PFSK-1 (cell line): ENCODE data around the gene MPP2.
A peak's percentile ranks its signal among the peaks of the same experiment; 100 is the strongest.

Source experiments
- FOXP2 ChIP-seq: optimal IDR thresholded peaks from 2 replicates; pipeline ENCODE3; 2011; ENCODE audit warnings: borderline replicate concordance, control low read depth, inconsistent platforms; ENCODE audit not compliant: insufficient read depth; ENCODE audit errors: extremely low read length, extremely low read depth
- POLR2AphosphoS5 ChIP-seq: IDR thresholded peaks from 2 replicates; pipeline ENCODE4 v1.6.1; 2012; ENCODE audit warnings: low read depth, mild to moderate bottlenecking, control low read depth, low read length, moderate library complexity
- SIN3A ChIP-seq: IDR thresholded peaks from 2 replicates; pipeline ENCODE4 v1.6.1; 2012; ENCODE audit warnings: mild to moderate bottlenecking, low read length, moderate library complexity, borderline replicate concordance; ENCODE audit not compliant: insufficient read depth
- TAF1 ChIP-seq: IDR thresholded peaks from 2 replicates; pipeline ENCODE4 v1.6.1; 2012; ENCODE audit warnings: low read length, control low read depth, borderline replicate concordance; ENCODE audit not compliant: insufficient read depth
- TF ChIP-seq, protein P1 (sequence below), 2 experiments: IDR thresholded peaks; 2 replicates each; pipeline versions ENCODE4 v1.6.1 to v1.8.0; 2011 to 2012; ENCODE audit warnings: low read depth in 2 of 2, low read length in 2 of 2, control low read depth in 1 of 2, inconsistent platforms in 1 of 2, mild to moderate bottlenecking in 1 of 2, moderate library complexity in 1 of 2; ENCODE audit not compliant: insufficient read depth in 1 of 2

MPP2 gene

DNA sequence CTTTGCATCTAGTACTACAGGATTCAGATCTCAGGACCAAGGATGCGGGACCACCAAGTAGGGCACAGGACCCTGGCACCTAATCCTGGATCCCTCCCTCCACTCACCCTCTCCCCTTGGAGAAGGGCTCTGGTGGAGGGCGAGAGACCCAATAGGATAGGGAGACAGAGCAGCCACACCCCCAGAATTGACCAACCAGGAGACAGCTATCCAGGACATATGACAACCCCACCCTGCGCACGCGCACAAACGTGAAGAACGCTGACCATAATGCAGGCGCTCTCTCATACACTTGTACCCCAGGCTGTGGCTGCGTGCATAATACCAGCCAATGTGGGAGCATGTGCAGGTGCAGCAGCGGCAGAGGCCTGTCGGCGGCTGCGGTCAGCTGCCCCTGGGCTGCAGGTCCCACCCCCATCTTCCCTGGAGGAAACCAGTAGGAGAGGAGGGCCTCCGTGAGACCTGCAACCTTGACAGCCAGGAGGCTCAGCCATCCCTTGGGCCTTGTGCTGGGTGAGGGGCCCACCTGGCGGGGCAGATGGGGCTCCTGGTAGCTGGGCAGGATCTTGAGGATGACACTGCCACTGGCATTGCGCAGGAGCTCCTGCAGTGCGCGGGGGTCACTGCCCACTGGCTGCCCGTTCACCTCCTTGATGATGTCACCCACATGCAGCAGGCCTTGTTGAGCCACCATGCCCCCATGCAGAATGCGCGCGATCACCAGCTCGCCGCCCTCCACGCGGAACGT lies 25.4 kb downstream of the MPP2 start:
- no peak for TF ChIP-seq FOXP2
- no peak for TF ChIP-seq POLR2AphosphoS5
- no peak for TF ChIP-seq SIN3A
- TF ChIP-seq, protein P1, sequence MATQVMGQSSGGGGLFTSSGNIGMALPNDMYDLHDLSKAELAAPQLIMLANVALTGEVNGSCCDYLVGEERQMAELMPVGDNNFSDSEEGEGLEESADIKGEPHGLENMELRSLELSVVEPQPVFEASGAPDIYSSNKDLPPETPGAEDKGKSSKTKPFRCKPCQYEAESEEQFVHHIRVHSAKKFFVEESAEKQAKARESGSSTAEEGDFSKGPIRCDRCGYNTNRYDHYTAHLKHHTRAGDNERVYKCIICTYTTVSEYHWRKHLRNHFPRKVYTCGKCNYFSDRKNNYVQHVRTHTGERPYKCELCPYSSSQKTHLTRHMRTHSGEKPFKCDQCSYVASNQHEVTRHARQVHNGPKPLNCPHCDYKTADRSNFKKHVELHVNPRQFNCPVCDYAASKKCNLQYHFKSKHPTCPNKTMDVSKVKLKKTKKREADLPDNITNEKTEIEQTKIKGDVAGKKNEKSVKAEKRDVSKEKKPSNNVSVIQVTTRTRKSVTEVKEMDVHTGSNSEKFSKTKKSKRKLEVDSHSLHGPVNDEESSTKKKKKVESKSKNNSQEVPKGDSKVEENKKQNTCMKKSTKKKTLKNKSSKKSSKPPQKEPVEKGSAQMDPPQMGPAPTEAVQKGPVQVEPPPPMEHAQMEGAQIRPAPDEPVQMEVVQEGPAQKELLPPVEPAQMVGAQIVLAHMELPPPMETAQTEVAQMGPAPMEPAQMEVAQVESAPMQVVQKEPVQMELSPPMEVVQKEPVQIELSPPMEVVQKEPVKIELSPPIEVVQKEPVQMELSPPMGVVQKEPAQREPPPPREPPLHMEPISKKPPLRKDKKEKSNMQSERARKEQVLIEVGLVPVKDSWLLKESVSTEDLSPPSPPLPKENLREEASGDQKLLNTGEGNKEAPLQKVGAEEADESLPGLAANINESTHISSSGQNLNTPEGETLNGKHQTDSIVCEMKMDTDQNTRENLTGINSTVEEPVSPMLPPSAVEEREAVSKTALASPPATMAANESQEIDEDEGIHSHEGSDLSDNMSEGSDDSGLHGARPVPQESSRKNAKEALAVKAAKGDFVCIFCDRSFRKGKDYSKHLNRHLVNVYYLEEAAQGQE (IDR thresholded peaks at IDR 0.05; ENCODE audit: insufficient read depth in 1 of 2, low read depth in 2 of 2, low read length in 2 of 2) = no peak
- no peak for TF ChIP-seq TAF1

DNA sequence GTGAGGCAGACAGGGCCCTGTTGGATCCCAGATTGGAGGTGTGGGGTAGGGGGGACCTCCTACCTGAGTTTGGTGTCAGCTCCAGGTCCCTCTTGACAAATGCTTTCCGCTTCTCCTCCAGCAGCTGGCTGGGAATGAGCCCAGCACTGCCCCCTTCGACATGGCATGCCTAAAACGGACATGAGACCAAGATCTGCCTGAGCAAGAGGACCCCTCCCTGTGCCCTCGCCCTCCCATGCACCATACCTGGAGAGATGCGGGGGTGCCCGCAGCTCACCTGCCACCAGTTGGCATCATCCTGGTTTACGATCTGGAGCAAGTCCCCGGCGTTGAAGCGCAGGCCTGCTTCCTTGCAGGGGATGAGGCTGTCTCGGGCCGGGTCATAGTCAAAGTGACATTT lies 26.2 kb downstream of the MPP2 start:
- TF ChIP-seq TAF1 = no peak
- no peak for TF ChIP-seq FOXP2

DNA sequence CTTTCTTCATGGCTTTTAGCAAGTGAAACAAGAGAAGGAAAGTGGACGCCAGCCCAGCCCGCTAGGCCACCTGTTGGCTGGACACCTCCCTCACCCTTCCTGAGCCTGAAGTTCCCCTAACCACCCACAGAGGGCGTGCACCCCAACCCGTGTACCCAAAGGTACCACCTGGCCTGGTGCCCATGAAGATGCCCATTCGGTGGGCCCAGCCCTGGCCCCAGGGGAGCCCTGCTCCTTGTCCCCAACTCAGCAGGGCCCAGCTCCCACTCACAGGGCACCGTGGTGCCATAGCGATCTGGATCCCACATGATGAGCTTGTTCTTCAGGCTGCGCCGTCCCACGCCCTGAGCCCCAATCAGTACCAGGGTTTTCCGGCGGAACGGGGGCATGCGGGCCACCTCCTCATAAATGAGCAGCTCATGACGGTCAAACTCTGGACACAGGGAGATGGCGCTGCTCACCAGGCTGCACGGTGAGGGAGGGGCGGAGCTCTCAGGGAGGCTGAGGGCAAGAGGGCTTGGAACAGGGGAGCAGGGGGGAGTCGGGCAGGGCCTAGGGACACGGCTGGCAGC lies 26.8 kb downstream of the MPP2 start:
- TF ChIP-seq POLR2AphosphoS5 (no peak), FOXP2 (no peak), SIN3A (no peak), TAF1 (no peak)
- TF ChIP-seq, protein P1 (IDR thresholded peaks at IDR 0.05; ENCODE audit: insufficient read depth in 1 of 2, low read depth in 2 of 2, low read length in 2 of 2) = no peak

DNA sequence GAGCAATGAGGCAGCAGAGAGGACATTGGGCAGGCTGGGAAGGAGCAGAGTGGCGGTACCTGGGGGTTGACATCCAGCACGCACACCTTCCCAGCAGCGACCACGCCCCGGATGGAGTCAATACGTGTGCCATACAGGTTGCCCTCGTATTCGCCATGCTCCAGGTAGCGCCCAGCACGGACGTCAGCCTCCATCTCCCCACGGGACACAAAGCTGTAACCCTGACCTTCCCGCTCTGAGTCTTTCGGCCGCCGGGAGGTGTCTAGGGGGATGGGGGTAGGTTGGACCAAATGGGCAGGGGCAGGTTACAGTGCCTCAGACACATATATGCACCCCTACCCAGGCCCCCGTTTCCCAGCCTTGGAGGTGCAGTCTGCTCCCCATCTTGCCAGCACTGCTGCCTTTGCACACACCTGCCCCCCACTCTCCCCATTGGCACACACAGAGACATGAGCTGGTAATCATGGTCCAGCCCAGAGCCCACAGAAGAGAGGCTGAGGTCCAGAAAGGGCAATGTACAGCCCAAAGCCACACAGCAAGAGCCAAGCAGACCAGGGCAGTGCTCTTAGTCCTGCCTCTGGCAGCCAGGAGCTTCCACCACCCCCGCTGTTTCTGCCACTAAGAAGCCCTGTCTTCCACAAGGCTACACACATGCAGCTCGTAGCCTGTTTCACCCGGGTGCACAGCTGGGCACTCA lies 27.5 kb downstream of the MPP2 start:
- TF ChIP-seq POLR2AphosphoS5 = no peak
- TF ChIP-seq, protein P1 (IDR thresholded peaks at IDR 0.05; ENCODE audit: insufficient read depth in 1 of 2, low read depth in 2 of 2, low read length in 2 of 2) = no peak
- TF ChIP-seq SIN3A = no peak
- no peak for TF ChIP-seq TAF1
- TF ChIP-seq FOXP2 = no peak

DNA sequence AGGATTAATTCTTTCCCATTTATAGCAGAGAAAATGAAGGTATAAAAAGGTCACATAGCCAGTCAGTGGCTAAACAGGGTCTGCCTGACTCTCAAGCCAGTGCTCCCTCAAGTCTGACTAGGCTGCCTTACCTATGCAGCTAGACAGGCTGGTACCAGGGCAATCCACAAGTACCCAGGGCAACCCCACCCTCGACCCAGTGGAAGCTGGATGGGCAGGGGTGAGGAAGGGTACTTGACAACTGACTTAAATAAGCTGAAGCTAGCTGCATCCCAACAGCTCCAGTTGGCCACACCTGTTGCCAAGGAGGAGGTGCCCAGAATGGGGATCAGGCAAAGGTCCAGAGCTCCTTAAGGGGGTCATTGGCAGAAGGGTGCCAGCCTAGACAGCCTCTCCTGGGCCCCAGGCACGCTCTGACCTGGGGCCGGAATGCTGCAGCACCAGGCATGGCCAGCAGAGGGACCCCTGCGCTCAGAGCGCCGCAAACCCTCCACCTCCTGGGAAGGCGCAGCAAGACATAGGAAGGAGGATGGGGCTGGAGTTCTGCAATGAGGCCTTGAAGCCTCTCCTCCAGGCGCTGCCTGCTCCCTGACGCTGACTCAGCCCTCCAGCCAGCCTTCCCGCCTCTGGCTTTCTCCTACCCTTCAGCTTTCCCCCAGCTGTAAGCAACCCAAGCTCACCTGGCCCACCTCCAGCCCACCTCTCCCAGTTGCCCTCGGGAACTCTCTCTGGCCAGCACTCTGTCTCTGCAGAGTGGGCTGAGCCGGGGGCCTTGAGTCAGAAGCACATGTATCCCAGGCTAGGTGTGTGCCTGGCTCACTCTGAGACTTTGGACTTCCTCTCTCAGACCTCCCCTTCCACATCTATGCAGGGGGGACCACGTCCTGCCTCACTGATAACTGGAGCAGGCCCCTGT lies 28.8 kb downstream of the MPP2 start:
- TF ChIP-seq, protein P1 (IDR thresholded peaks at IDR 0.05; ENCODE audit: insufficient read depth in 1 of 2, low read depth in 2 of 2, low read length in 2 of 2) = no peak
- TF ChIP-seq FOXP2 = peak; percentile 85
